ENCODE measurements around the gene RBM33.

The RBM33 gene

DNA sequence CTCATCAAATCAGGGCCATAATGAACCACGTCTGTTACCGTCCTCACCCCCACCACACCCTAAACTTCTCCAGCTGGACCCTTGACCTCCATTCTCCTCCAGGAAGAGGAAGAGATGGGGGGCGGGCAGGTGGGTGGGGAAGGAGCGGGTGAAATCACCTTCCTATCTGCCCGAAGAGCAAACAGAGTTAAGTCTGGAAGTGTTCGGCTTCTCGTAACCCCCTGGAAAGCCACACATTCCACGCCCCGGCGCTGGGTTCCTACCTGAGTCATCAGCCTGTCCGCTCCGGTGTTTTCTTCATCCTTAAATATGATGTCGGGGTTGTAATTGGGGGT, 167.1 kb downstream of the RBM33 start:
- no peak overlapping the region for H3K4me3 ChIP-seq (ENCODE audit: control insufficient read depth, low read depth, low read length)
- no peak for DNase-seq (ENCODE audit: low read depth)
- TF ChIP-seq, protein P1, sequence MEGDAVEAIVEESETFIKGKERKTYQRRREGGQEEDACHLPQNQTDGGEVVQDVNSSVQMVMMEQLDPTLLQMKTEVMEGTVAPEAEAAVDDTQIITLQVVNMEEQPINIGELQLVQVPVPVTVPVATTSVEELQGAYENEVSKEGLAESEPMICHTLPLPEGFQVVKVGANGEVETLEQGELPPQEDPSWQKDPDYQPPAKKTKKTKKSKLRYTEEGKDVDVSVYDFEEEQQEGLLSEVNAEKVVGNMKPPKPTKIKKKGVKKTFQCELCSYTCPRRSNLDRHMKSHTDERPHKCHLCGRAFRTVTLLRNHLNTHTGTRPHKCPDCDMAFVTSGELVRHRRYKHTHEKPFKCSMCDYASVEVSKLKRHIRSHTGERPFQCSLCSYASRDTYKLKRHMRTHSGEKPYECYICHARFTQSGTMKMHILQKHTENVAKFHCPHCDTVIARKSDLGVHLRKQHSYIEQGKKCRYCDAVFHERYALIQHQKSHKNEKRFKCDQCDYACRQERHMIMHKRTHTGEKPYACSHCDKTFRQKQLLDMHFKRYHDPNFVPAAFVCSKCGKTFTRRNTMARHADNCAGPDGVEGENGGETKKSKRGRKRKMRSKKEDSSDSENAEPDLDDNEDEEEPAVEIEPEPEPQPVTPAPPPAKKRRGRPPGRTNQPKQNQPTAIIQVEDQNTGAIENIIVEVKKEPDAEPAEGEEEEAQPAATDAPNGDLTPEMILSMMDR (IDR thresholded peaks at IDR 0.05; ENCODE audit: control insufficient read depth, insufficient read depth, low read depth, low read length, missing control alignments), result no peak

DNA sequence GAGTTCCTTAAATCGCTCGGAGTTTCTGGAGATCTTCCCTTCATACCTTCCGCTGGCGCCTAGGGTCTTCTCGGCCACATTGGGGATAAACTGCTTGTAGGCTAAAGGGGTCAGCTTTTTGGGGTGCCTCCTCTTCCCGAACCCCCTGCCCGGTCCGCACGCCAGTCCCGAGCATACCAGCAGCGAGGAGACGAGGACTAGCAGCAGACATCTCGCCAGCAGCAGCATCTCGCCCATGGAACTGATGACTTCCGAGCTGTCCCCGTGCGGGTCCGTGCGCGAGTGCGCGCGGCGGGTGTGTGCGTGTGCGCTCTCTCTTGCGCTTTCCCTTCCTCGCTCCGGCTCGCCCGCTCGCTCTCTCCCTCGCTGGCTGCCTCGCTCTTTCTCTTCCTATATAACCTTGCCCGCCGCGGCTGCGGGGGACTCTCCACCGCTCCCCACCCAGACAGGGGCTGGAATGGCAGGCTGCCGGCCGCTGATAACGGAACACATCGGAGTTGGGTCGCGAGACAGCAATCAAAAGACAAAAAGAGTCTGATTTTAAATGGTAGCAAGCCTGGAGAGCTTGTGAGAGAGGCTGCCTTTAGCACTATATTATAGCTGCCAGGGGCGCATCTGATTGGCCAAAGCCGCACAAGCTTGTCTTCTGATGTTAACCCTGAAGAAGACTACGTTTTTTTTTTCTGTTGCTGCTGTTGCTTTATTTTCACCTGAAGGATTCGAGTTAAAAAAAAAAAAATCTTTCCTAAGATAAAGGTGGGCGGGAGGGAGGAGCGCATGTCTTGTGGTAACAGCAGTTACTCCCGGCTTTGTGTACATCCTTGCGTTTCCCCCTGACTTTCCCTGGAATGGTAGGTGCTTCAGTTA, 167.7 kb downstream of the RBM33 start, which contains the start of gene SHH:
SHH (minus strand) TSS at position 569 of the 867 bp plus-strand sequence; CDS start at position 228, 341 bp downstream.
- DNase-seq (ENCODE audit: low read depth), result no peak
- peak within 1 kb of the TSS; percentile 16 for H3K4me3 ChIP-seq (ENCODE audit: control insufficient read depth, low read depth, low read length)
- TF ChIP-seq, protein P1 (IDR thresholded peaks at IDR 0.05; ENCODE audit: control insufficient read depth, insufficient read depth, low read depth, low read length, missing control alignments), result no peak

DNA sequence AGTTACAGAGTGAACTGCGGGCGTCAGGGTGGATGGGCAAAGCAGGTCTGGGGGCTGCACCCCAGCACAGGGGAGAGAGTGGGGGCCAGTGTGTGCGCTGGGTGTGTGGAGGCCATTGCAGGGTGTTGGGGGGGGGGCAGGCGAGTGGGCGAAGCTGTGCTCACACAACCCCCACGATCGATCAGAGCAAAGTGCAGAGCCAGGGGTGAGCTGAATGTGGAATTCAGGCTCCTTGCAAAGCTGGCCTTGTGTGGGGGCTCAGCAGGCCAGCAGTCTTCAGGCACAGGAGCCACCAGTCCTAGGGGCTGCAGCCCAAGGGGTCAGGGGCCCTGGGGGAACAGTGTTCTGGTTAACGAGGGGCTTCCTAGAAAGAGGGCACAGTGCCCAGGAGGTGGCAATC, 168.7 kb downstream of the RBM33 start:
- no peak overlapping the region for H3K4me3 ChIP-seq (ENCODE audit: control insufficient read depth, low read depth, low read length)
- TF ChIP-seq, protein P1 (IDR thresholded peaks at IDR 0.05; ENCODE audit: control insufficient read depth, insufficient read depth, low read depth, low read length, missing control alignments), result no peak
- DNase-seq (ENCODE audit: low read depth), result no peak

DNA sequence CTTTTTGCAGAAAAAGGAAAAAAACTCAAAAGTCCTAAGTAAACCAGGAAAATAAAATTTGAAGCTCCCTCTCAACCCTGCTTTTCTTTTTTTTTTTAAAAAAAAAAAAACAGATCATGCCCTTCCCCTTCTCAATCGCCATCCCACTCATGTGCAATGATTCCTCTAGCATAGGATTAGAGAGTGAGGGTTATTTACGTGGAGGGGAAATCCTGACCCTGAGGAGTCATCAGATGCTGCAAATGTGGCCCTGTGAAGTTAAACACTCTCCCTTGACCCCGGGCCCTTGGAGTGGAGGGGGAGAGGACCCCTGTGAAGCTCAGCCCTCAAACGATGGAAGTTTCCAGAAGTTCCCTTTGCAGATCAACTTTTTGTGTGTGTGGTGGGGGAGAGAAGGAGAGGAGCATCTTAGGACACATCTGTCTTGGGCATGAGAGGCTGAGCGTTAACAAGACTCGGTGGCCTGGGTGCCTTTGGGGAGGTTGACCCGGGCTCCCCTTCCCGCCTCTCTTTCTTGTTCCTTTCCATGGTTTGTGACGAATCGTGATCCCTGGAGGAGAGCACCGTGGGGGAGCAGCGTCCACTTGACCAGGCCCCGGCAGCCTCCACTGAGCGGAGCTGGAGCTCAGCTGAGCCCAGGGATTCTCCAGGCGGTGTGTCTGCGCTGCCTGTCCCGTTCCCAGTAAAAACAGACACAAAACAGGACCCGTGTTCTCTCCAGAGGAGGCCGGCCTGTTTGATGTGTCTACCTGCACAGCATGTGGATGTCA, 169.3 kb downstream of the RBM33 start:
- TF ChIP-seq, protein P1 (IDR thresholded peaks at IDR 0.05; ENCODE audit: control insufficient read depth, insufficient read depth, low read depth, low read length, missing control alignments), result no peak
- H3K4me3 ChIP-seq (ENCODE audit: control insufficient read depth, low read depth, low read length), result no peak overlapping the region
- DNase-seq (ENCODE audit: low read depth), result no peak

DNA sequence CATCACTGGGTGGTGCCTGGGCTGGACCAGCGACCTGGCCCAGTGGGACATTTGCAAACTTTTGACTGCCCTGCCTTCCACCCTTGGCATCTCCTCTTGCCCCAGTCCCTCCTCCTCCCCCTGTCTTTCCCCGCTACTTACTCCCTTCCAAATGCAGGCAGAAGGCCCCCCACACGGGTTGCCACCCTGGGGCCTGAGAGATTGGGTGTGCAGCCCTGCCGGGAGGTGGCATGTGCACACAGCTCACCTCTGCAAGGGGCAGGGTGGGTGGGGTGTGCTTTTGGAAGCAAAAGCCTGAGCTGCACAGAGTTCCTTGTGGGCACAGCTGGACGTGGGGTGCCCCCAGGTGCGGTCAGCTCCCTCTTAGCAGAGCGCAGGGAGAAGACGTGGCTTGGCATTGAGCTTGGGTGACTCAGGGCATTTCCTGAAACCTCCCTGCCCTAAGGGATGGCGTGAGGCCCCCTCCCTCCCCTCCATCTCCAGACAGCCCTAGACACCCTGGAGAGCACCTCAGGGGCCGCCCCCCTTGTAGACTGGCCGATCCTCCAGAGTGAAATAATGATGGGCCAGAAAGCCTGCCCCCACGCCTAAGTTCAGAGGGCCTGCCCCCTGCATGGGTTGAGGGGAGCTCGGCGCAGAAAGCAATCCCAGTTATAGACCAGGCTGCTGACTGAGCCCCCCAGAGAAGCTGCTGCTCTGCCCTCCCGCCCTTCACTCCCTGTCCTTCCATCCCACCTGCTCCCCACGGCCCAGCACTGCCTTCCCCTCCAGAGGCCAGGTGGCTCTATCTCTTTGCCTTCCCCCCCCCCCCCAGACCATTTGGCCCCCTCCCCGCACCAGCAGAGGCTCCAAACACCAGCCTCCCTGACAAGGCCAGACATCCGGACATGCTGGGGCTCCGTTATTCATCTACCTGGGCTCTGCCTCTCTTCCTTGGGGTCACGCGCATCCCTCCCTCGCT, 170.1 kb downstream of the RBM33 start:
- no peak overlapping the region for H3K4me3 ChIP-seq (ENCODE audit: control insufficient read depth, low read depth, low read length)
- TF ChIP-seq, protein P1 (IDR thresholded peaks at IDR 0.05; ENCODE audit: control insufficient read depth, insufficient read depth, low read depth, low read length, missing control alignments), result no peak
- no peak for DNase-seq (ENCODE audit: low read depth)
